Tibial nerve (tissue), 4 donors: ENCODE results near the gene C16orf74. TPM values are rescaled to one million over a fixed set of nuclear protein-coding genes. Genes with fewer than 3 reads are reported as not detected.

Source experiments
- DNase-seq, 2 donors: peaks; one replicate each; pipeline ENCODE4 v3.0.0-alpha.2; 2019; ENCODE audit warnings: low spot score in 2 of 2
- H3K27ac ChIP-seq, 4 donors: fragments of 200-600 bp; sonication (generic) in 3 of 4; one replicate each; pipeline ENCODE4 v1.5.1; 2017 to 2019; ENCODE audit warnings: mild to moderate bottlenecking in 1 of 4
- H3K27me3 ChIP-seq, 2 donors: fragments of 200-600 bp; sonication (generic) in 1 of 2; one replicate each; pipeline versions ENCODE4 v1.5.1 to v1.6.0; 2017 to 2019
- H3K36me3 ChIP-seq, 3 donors: fragments of 200-600 bp; sonication (generic); one replicate each; pipeline ENCODE4 v1.5.1; 2018 to 2019
- H3K4me1 ChIP-seq, 4 donors: fragments of 200-600 bp; sonication (generic) in 3 of 4; one replicate each; pipeline ENCODE4 v1.5.1; 2017 to 2019
- H3K4me3 ChIP-seq, 4 donors: fragments of 200-600 bp; sonication (generic) in 3 of 4; one replicate each; pipeline ENCODE4 v1.5.1; 2017 to 2019; ENCODE audit warnings: mild to moderate bottlenecking in 1 of 4, moderate library complexity in 1 of 4
- H3K9me3 ChIP-seq, 4 donors: fragments of 200-600 bp; sonication (generic) in 3 of 4; one replicate each; pipeline ENCODE4 v1.5.1; 2017 to 2019
- EP300 ChIP-seq, 2 donors: sonication (generic); formaldehyde crosslinking; IDR thresholded peaks; one replicate each; pipeline ENCODE4 v1.6.1; 2017; ENCODE audit warnings: antibody characterized with exemption in 2 of 2, mild to moderate bottlenecking in 1 of 2
- POLR2A ChIP-seq, 2 donors: fragments of 450-650 bp; IDR thresholded peaks; one replicate each; pipeline ENCODE4 v1.6.1; 2017; ENCODE audit warnings: antibody characterized with exemption in 2 of 2, mild to moderate bottlenecking in 2 of 2, moderate library complexity in 2 of 2
- WGBS, 2 donors: methylation state at CpG; one replicate each; pipeline ENCODE4 v1.1.5; 2018; 5-methylcytosine and 5-hydroxymethylcytosine counted together
- total RNA-seq, 4 donors: library from RNA; depleted of rRNA; stranded (reverse); fragments of >200 nt; gene quantifications; one replicate each; pipeline ENCODE4 v1.1.0, GENCODE V29; 2016
- TF ChIP-seq, protein P1 (sequence below), 5 experiments: fragments of 200-600 bp in 3 of 5; fragments of 450-650 bp in 2 of 5; sonication (generic) in 3 of 5; IDR thresholded peaks; one replicate each; pipeline ENCODE4 v1.5.1; 2016 to 2019; ENCODE audit warnings: antibody characterized with exemption in 5 of 5, mild to moderate bottlenecking in 3 of 5, moderate library complexity in 2 of 5

The C16orf74 gene
- total RNA-seq, 4 donors from 2014 or later: 1.5 to 2.5 TPM; not detected in 2

DNA sequence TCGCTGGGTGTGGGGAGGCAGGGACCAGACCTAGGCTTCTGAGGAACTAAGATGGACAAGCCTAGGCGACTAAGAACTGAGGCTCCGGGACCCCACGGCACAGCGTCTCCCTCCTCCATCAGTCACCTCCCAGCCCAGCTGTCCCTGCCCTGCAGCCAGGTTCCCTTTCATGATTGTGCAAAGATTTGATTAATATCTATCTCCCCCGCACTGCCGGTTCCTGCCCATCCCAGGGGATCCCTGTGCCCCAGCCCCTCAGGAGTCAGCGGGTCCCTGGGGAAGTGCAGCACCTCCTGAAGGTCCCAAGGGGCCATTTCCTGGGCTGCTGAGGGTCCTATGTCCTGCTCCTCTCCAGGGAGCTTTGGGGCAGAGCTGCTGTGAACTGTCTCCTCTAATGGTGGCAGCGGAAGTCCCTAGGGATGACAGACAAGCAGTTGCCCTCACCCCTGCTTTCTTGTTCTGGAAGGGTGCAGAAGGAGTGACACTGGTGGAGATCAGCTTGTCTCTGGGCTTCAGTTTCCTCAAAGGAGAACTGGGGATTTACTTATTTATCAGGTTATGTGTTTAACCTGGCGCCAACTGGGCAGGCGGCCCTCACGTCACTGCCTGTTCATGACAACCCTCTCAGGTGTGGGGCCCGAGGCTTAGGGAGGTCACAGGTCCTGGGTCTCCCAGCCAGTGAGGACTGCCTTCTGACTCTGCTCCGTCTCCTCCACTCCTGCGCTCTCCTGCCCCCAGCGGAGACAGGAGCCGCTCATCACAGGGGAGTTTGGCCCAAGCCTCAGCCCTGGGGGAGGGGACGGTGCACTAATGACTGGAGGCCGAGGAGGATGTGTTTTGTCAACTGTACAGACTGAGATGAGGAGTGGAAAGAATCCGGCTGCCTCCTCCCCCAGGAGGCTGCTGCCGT, 1.9 kb upstream of the C16orf74 start:
- TF ChIP-seq, protein P1, sequence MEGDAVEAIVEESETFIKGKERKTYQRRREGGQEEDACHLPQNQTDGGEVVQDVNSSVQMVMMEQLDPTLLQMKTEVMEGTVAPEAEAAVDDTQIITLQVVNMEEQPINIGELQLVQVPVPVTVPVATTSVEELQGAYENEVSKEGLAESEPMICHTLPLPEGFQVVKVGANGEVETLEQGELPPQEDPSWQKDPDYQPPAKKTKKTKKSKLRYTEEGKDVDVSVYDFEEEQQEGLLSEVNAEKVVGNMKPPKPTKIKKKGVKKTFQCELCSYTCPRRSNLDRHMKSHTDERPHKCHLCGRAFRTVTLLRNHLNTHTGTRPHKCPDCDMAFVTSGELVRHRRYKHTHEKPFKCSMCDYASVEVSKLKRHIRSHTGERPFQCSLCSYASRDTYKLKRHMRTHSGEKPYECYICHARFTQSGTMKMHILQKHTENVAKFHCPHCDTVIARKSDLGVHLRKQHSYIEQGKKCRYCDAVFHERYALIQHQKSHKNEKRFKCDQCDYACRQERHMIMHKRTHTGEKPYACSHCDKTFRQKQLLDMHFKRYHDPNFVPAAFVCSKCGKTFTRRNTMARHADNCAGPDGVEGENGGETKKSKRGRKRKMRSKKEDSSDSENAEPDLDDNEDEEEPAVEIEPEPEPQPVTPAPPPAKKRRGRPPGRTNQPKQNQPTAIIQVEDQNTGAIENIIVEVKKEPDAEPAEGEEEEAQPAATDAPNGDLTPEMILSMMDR (IDR thresholded peaks at IDR 0.05): no peak
- TF ChIP-seq EP300 (IDR thresholded peaks at IDR 0.05): no peak
- no peak for TF ChIP-seq POLR2A (IDR thresholded peaks at IDR 0.05)
- H3K4me3 ChIP-seq: no peak overlapping the region
- H3K27me3 ChIP-seq: peaks cover 0 to 27% of the 10 kb centered on the region in 2 donors
- no peaks in the 10 kb centered on the region for H3K9me3 ChIP-seq
- peaks cover 0 to 22% (median 13%) of the 10 kb centered on the region in 4 donors for H3K4me1 ChIP-seq
- no peaks in the 10 kb centered on the region for H3K36me3 ChIP-seq
- no peak overlapping the region for H3K27ac ChIP-seq
- no peak for DNase-seq
- 62 to 74% methylated on average over 20 to 21 of the region's 21 CpGs for WGBS, 2 donors

DNA sequence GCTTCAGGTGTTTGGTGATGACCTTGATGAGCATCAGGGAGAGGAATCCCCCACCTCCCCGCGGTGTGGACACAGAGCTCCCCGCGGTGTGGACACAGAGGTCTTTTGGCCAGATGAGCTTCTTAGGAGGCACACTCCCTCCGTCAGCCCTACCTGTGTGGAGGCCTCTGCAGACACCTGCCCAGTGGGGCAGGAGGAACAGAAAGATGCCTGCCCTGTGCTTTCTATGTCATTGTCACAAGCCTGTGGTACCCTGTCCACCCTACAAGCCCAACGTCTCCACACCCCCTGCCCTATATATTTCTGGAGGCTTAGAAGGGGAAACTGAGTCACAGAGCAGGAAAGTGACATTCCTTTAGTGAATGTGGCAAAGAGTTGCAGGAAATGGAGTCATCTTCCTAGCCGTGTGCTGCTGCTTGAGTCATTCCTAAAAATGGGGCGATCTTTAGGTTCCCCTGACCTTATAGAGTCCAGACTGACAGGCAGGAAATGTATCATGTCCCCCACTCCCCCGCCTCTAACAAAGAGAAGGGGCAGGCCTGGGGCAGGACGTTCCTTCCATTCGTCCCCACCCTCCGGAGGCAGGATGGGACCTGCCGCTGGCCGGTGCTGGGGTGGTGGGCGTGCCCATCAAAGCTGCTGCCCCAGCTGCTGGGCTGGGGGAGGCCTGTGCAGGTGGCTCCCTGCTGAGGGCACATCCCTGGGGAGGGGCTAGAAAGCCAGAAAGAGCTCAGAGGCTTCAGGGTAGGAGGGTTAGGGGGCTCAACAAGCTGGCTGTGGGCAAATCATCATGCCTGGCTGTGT, 1.0 kb upstream of the C16orf74 start:
- Histone ChIP-seq H3K27me3 (peaks cover 0 to 27% of the 10 kb centered on the region in 2 donors), H3K9me3 (no peaks in the 10 kb centered on the region), H3K4me3 (peak overlapping the region in 1 of 4 donors; percentile 36), H3K36me3 (no peaks in the 10 kb centered on the region), H3K4me1 (peaks cover 0 to 22% (median 13%) of the 10 kb centered on the region in 4 donors), H3K27ac (no peak overlapping the region)
- TF ChIP-seq POLR2A (IDR thresholded peaks at IDR 0.05): no peak
- TF ChIP-seq, protein P1 (IDR thresholded peaks at IDR 0.05): no peak
- DNase-seq: no peak
- 37 to 49% methylated on average over 14 to 15 of the region's 15 CpGs for WGBS, 2 donors

DNA sequence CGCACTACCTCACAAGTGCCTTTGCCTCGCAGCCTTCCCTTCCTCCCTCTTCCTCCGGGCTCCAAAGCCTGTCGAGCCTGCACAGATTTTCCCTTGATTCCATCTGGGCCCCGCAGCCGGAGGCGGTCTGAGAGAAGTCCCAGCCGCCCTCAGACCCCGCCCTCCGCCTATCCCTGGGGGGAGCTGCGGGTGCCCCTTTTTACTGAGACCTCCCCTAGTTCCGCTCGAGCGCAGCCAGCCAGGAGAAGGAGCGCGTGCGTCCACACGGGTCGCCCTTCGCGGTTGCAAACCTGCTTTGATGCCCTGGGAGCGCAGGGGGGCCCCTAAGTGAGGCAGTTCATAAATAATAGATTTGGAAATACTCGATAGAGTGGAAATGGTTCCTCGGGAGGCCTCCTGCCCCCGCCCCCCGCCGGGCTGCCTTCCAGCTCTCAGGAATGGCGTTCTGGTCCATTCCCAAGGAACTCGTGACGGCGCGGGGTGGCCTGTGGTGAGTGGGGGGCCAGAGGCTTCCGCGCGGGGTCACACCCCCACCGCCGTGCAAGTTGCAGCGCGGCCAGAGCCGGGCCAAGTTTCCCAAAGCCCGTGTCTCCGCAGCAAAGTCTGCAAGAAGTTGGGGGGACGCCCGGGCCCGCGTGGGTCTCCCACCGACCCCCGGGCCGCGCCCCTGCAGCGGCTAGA, 610 bp downstream of the C16orf74 start:
- peaks cover 0 to 22% (median 13%) of the 10 kb centered on the region in 4 donors for H3K4me1 ChIP-seq
- DNase-seq: no peak

DNA sequence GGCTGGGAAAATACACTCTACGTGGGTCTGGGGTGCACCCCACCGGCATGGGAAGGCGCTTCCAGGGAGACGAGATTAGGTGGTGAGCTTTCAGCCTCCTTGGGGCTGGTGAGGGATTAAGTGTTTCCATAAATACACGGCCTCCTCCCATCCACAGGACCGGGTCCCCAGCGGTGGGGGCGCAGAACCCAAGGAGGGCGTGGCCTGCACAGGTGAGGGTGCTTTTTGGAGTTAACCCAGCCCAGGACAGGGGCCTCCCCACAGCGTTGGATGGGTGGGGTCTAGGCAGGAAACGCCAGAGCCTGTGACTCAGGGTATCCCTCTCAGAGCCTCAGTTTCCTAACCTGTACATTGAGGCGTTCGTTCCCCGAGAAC, 1.1 kb downstream of the C16orf74 start:
- Histone ChIP-seq H3K36me3 (no peaks in the 10 kb centered on the region), H3K4me1 (peaks cover 0 to 22% (median 13%) of the 10 kb centered on the region in 4 donors), H3K9me3 (no peaks in the 10 kb centered on the region), H3K27me3 (peaks cover 0 to 27% of the 10 kb centered on the region in 2 donors), H3K4me3 (peak overlapping the region in 3 of 4 donors; percentile 41 to 59 (median 50)), H3K27ac (no peak overlapping the region)
- TF ChIP-seq EP300 (IDR thresholded peaks at IDR 0.05) (no peak), POLR2A (IDR thresholded peaks at IDR 0.05) (no peak)
- TF ChIP-seq, protein P1 (IDR thresholded peaks at IDR 0.05): no peak
- WGBS, 2 donors: 36 to 39% methylated on average over 14 of the region's 14 CpGs
- no peak for DNase-seq

More for the DNA sequence above, 610 bp downstream of the C16orf74 start:
- H3K4me3 ChIP-seq: peak overlapping the region; percentile 38 to 59 (median 46)
- no peaks in the 10 kb centered on the region for H3K36me3 ChIP-seq
- peaks cover 0 to 27% of the 10 kb centered on the region in 2 donors for H3K27me3 ChIP-seq
- no peaks in the 10 kb centered on the region for H3K9me3 ChIP-seq
- no peak for TF ChIP-seq EP300 (IDR thresholded peaks at IDR 0.05)
- TF ChIP-seq, protein P1 (IDR thresholded peaks at IDR 0.05): no peak
- TF ChIP-seq POLR2A (IDR thresholded peaks at IDR 0.05): no peak
- H3K27ac ChIP-seq: no peak overlapping the region
- WGBS, 2 donors: 2% methylated on average over 35 to 38 of the region's 51 CpGs
